ENCODE results near the gene KHDC4. TPM values are rescaled to one million over a fixed set of nuclear protein-coding genes. Genes with fewer than 3 reads are reported as not detected.

The KHDC4 gene
- total and polyA plus RNA-seq, 2 of the 4 experiments (the other 2 are of a cell fraction), result 28.0 to 29.9 TPM

DNA sequence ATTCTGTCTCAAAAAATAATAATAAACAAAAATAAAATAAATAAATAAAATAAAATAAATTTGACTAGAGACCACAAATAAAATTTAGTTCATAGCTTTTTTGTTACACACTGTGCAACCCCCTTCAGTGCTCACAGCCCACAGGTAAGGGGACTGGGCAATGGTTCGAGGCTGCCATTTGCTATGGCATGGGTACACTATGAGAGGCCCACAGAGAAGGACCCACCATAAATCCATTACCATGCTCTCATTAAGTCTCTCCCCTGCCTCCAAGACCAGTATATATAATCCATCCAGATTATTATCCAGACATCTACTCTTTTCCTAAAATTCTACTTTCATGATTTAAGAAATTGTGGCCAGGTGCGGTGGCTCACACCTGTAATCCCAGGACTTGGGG, 14.4 kb downstream of the KHDC4 start:
- H3K9me3 ChIP-seq (ENCODE audit: control insufficient read depth, insufficient read depth, low read length), result no peaks in the 10 kb centered on the region
- no peak overlapping the region for H2BK5ac ChIP-seq (ENCODE audit: low read depth, low read length, poor library complexity, severe bottlenecking)
- peaks cover 12% of the 10 kb centered on the region; the same call in 1 of the 2 replicates for H4K20me1 ChIP-seq (ENCODE audit: insufficient read depth, low read length)
- no peak overlapping the region for H3K18ac ChIP-seq (ENCODE audit: low read depth, low read length)
- H2BK20ac ChIP-seq (ENCODE audit: low read depth, low read length), result no peak overlapping the region
- peaks cover 3% of the 10 kb centered on the region; the same call in 1 of the 2 replicates for H3K4me1 ChIP-seq (ENCODE audit: control insufficient read depth, insufficient read depth, low read length)
- dilution Hi-C loops (cut with HindIII; ENCODE audit: low sequenced_read_pairs, unreplicated experiment) (no loop called here), in situ Hi-C loops (cut with MboI; ENCODE audit: low sequenced_read_pairs) (no loop called here), intact Hi-C loops (cut with micrococcal nuclease) (no loop called here)
- H3K27ac ChIP-seq (ENCODE audit: insufficient read depth, low read length), result no peak overlapping the region
- no peaks in the 10 kb centered on the region for H3K27me3 ChIP-seq (ENCODE audit: control insufficient read depth, insufficient read depth, low read length)
- no peak overlapping the region for H2AK9ac ChIP-seq (replicated peaks; ENCODE audit: low read depth, low read length, poor library complexity)
- H4K8ac ChIP-seq (ENCODE audit: low read depth in 2 of 2, low read length in 2 of 2), result no peak overlapping the region
- WGBS, 2 experiments (ENCODE audit: extremely low coverage in 2 of 2, insufficient read length in 1 of 2), result 100% methylated on average over 1 of the region's 2 CpGs; no CpG with 5 or more reads in 1 of the 2 experiments
- H3K9ac ChIP-seq (ENCODE audit: low read depth, low read length), result no peak overlapping the region
- H3K4ac ChIP-seq (ENCODE audit: low read depth, low read length), result no peak overlapping the region
- no peak overlapping the region for H2BK120ac ChIP-seq (ENCODE audit: low read depth, low read length)
- no peak overlapping the region for H4K5ac ChIP-seq (ENCODE audit: low read depth, low read length)
- H3K23ac ChIP-seq (ENCODE audit: low read depth, low read length), result no peak overlapping the region
- ATAC-seq (ENCODE audit: low read depth) (no peak), DNase-seq (no peak)
- H3K36me3 ChIP-seq (ENCODE audit: control insufficient read depth, insufficient read depth, low read length), result peaks cover 61% of the 10 kb centered on the region
- no peak overlapping the region for H4K91ac ChIP-seq (ENCODE audit: insufficient read depth, low read depth, low read length)
- H2BK15ac ChIP-seq (ENCODE audit: low read depth, low read length), result no peak overlapping the region
- H2AK5ac ChIP-seq (ENCODE audit: low read depth, low read length), result no peak overlapping the region
- no peak overlapping the region for H3K56ac ChIP-seq (ENCODE audit: extremely low read depth, insufficient read depth, low read length)
- TF ChIP-seq SMC3 (IDR thresholded peaks at IDR 0.05; ENCODE audit: low read depth, low read length), result no peak
- TF ChIP-seq MXI1 (IDR thresholded peaks at IDR 0.05; ENCODE audit: borderline replicate concordance, low read depth, low read length), result no peak
- no peak for TF ChIP-seq RFX5 (IDR thresholded peaks at IDR 0.05; ENCODE audit: low read depth, low read length)
- TF ChIP-seq POLR2A (IDR thresholded peaks at IDR 0.05; ENCODE audit: low read depth, low read length), result no peak
- TF ChIP-seq MAZ (IDR thresholded peaks at IDR 0.05; ENCODE audit: borderline replicate concordance, low read depth, low read length), result no peak
- TF ChIP-seq, protein P1, sequence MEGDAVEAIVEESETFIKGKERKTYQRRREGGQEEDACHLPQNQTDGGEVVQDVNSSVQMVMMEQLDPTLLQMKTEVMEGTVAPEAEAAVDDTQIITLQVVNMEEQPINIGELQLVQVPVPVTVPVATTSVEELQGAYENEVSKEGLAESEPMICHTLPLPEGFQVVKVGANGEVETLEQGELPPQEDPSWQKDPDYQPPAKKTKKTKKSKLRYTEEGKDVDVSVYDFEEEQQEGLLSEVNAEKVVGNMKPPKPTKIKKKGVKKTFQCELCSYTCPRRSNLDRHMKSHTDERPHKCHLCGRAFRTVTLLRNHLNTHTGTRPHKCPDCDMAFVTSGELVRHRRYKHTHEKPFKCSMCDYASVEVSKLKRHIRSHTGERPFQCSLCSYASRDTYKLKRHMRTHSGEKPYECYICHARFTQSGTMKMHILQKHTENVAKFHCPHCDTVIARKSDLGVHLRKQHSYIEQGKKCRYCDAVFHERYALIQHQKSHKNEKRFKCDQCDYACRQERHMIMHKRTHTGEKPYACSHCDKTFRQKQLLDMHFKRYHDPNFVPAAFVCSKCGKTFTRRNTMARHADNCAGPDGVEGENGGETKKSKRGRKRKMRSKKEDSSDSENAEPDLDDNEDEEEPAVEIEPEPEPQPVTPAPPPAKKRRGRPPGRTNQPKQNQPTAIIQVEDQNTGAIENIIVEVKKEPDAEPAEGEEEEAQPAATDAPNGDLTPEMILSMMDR (conservative IDR thresholded peaks at IDR 0.05; ENCODE audit: low read depth, low read length), result no peak
- no peak for TF ChIP-seq CHD1 (IDR thresholded peaks at IDR 0.05; ENCODE audit: low read depth, low read length)
- TF ChIP-seq FOS (IDR thresholded peaks at IDR 0.05; ENCODE audit: low read depth, low read length), result no peak
- no peak for TF ChIP-seq CEBPB (IDR thresholded peaks at IDR 0.05; ENCODE audit: low read depth, low read length)
- TF ChIP-seq BHLHE40 (IDR thresholded peaks at IDR 0.05; ENCODE audit: low read depth, low read length), result no peak
- TF ChIP-seq ELK1 (IDR thresholded peaks at IDR 0.05; ENCODE audit: borderline replicate concordance, low read depth, low read length), result no peak
- no peak for TF ChIP-seq RCOR1 (IDR thresholded peaks at IDR 0.05; ENCODE audit: insufficient replicate concordance, low read length)
- TF ChIP-seq RAD21 (IDR thresholded peaks at IDR 0.05; ENCODE audit: low read length), result no peak
- CTCF ChIA-PET, result no interaction called here
- POLR2A ChIA-PET (ENCODE audit: unreplicated experiment), result no interaction called here
- no peak overlapping the region for H3K4me3 ChIP-seq (ENCODE audit: insufficient read depth, low read depth, low read length)
- H3K79me1 ChIP-seq (ENCODE audit: low read depth in 1 of 2, low read length in 2 of 2), result peaks cover 22 to 33% of the 10 kb centered on the region in 2 experiments
- BruUV-seq (replicated peaks), result no TSS peak
- no peak overlapping the region for H3K4me2 ChIP-seq (ENCODE audit: low read depth, low read length)
- H3K14ac ChIP-seq (replicated peaks; ENCODE audit: low read depth, low read length), result no peak overlapping the region
- H3K9me1 ChIP-seq (ENCODE audit: insufficient read depth, low read length), result peaks cover 4% of the 10 kb centered on the region; the same call in 1 of the 2 replicates
- no peak overlapping the region for H2AFZ ChIP-seq (replicated peaks; ENCODE audit: low read length, poor library complexity)

Data from IMR-90 (cell line).